ENCODE measurements around the gene SGMS1.

Gene SGMS1

GRCh38 chr10:50544095-50544856 is 79.5 kb downstream of the SGMS1 start:
- no peak for TF ChIP-seq CTCF (conservative IDR thresholded peaks at IDR 0.05; ENCODE audit: control insufficient read depth, insufficient read depth, low read depth, low read length)
- no peak overlapping the region for H3K4me3 ChIP-seq (ENCODE audit: control insufficient read depth, low read depth, low read length)
- no peak for DNase-seq (ENCODE audit: low read depth)

DNA sequence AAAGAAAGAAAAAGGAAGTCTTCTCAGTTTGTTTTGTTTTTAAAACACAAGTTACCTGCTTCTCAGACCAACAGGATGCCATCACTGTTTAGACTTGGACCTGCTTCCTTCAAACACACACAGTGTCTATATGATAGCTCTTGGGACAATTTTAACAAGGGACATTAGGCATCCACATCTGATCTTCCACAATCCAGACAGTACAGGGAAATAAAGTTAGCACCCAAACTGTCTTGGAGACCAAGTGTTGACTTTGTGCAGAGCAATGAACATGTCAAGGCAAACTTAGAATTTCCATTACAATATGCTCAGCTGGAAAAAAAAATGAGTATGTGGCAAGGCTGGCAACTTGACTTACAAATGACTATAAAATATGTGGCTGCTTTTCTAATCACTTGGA is 80.9 kb downstream of the SGMS1 start:
- DNase-seq (ENCODE audit: low read depth): no peak
- no peak overlapping the region for H3K4me3 ChIP-seq (ENCODE audit: control insufficient read depth, low read depth, low read length)
- TF ChIP-seq CTCF (conservative IDR thresholded peaks at IDR 0.05; ENCODE audit: control insufficient read depth, insufficient read depth, low read depth, low read length): no peak

- no peak for DNase-seq (ENCODE audit: low read depth)
- no peak for TF ChIP-seq CTCF (conservative IDR thresholded peaks at IDR 0.05; ENCODE audit: control insufficient read depth, insufficient read depth, low read depth, low read length)
- no peak overlapping the region for H3K4me3 ChIP-seq (ENCODE audit: control insufficient read depth, low read depth, low read length)
Measured at GRCh38 chr10:50541921-50542320, 81.8 kb downstream of the SGMS1 start.

GRCh38 chr10:50541317-50541716 is 82.4 kb downstream of the SGMS1 start:
- peak; percentile 12 for DNase-seq (ENCODE audit: low read depth)
- TF ChIP-seq CTCF (conservative IDR thresholded peaks at IDR 0.05; ENCODE audit: control insufficient read depth, insufficient read depth, low read depth, low read length): no peak
- no peak overlapping the region for H3K4me3 ChIP-seq (ENCODE audit: control insufficient read depth, low read depth, low read length)

DNA sequence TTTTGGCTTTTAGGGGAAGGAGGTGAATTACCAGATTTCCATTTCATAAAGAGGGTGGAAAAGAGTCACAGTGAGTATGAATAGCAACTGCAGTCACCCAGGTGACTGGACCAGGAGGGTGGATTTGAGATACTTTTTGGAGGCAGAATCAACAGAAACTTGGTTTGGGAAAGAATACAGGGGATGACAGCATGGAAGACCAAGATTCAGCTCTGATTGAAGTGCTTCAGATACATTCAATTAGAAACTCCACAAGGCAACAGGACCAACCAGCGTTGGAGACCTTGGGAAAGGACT is 83.0 kb downstream of the SGMS1 start:
- no peak for TF ChIP-seq CTCF (conservative IDR thresholded peaks at IDR 0.05; ENCODE audit: control insufficient read depth, insufficient read depth, low read depth, low read length)
- DNase-seq (ENCODE audit: low read depth): no peak
- no peak overlapping the region for H3K4me3 ChIP-seq (ENCODE audit: control insufficient read depth, low read depth, low read length)

DNA sequence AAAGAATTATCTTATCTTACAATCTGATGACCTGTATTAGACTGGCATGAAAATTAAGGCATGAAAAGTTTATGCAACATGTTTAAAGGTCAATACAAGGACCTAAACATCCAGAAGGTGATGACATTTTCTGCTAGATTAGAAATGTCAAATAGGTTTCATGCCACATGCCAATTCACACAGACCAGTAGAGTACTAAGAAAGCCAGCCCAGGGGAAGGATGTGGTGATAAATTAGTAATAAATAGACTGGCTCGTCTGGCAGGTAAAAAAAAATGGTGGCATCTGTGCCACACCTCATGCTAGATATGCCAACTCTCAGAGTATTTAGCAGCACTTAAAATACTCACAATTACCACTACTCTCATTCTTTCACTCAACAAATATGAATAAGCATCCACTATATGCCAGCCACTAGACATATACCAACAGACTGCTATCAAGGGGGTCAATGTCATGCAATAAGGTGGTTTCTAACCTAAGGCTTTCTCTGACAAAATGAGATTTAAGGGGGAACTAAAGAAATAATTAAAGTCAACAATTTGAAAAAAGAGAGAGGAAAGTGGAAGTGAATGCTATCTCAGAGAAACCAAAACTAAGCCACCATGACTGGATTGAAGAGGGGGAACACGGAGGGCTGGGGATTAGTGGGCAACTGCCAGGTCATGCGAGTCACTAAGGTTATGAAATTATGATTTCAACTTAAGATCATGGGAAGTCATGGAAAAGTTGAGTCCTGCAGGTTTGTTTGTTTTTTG is 83.5 kb downstream of the SGMS1 start:
- TF ChIP-seq CTCF (conservative IDR thresholded peaks at IDR 0.05; ENCODE audit: control insufficient read depth, insufficient read depth, low read depth, low read length): no peak
- DNase-seq (ENCODE audit: low read depth): peak; percentile 45
- H3K4me3 ChIP-seq (ENCODE audit: control insufficient read depth, low read depth, low read length): no peak overlapping the region

Measured in fibroblast of mammary gland (primary cell).